ENCODE measurements around the gene SLC26A8. TPM values are rescaled to one million over a fixed set of nuclear protein-coding genes. Genes with fewer than 3 reads are reported as not detected.

The SLC26A8 gene
- total and polyA plus RNA-seq, 2 of the 13 experiments (the other 11 are each of a cell fraction or from before 2014, with no cell fraction given): 0.46 TPM; not detected in 1

- TF ChIP-seq ZBTB43 (CRISPR knock-in tag; conservative IDR thresholded peaks at IDR 0.05): peak; percentile 90
- TF ChIP-seq THYN1 (CRISPR knock-in tag; IDR thresholded peaks at IDR 0.05; ENCODE audit: borderline replicate concordance, low read depth): no peak
- 0 out of 2 replicates have a peak, but pooled peaks have one; percentile 48 for TF ChIP-seq ZNF512 (CRISPR knock-in tag; IDR thresholded peaks at IDR 0.05)
- peak; percentile 72; the same call in 1 of the 2 replicates for TF ChIP-seq ZNF567 (CRISPR knock-in tag; IDR thresholded peaks at IDR 0.05; ENCODE audit: borderline replicate concordance)
- TF ChIP-seq BRD4 (CRISPR knock-in tag; IDR thresholded peaks at IDR 0.05): peak; percentile 83
- no peak; the same call in 1 of the 2 replicates for TF ChIP-seq ZBTB7B (CRISPR knock-in tag; IDR thresholded peaks at IDR 0.05)
- TF ChIP-seq NR2F1 (CRISPR knock-in tag; IDR thresholded peaks at IDR 0.05): no peak
- TF ChIP-seq FOXC1 (CRISPR knock-in tag; IDR thresholded peaks at IDR 0.05; ENCODE audit: borderline replicate concordance): peak; percentile 83; the same call in 1 of the 2 replicates
- TF ChIP-seq ARID4A (CRISPR knock-in tag; IDR thresholded peaks at IDR 0.05; ENCODE audit: borderline replicate concordance): peak; percentile 91
- TF ChIP-seq BATF2 (CRISPR knock-in tag; IDR thresholded peaks at IDR 0.05): peak; percentile 50; the same call in 1 of the 2 replicates
- TF ChIP-seq IRF2 (CRISPR knock-in tag; IDR thresholded peaks at IDR 0.05): peak; percentile 76
- TF ChIP-seq ZNF253 (CRISPR knock-in tag; IDR thresholded peaks at IDR 0.05; ENCODE audit: borderline replicate concordance): peak; percentile 53; the same call in 1 of the 2 replicates
- no peak; the same call in 1 of the 2 replicates for TF ChIP-seq SOX5 (CRISPR knock-in tag; IDR thresholded peaks at IDR 0.05; ENCODE audit: borderline replicate concordance)
Measured at GRCh38 chr6:35920793-35921732, 103.4 kb downstream of the SLC26A8 start, which contains the start of gene SRPK1 (continued).
